Measurements from ENCODE around the gene DPP6. TPM values are rescaled to one million over a fixed set of nuclear protein-coding genes. Genes with fewer than 3 reads are reported as not detected.

The DPP6 gene
- total RNA-seq, 1 donor from 2014 or later, result not detected

DNA sequence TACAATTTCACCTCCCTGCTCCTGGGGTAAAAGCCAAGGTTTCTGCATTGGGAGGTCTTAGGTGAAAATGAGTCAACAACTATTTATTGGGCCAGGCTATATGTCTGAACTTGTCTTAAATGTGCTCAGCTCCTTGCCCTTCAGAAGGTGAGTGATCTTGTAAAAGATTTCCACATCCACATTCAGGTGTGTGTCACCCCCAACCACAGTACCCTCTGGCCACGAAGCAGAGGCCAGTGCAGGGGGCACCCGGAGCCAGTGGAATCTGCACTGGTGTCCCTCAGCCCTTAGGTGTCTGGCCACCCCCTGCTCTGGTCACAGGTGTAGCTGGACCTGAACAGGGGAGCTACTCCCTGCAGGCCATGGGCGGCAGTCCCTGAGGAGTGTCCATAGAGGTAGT, 752.3 kb downstream of the DPP6 start:
- DNase-seq (ENCODE audit: low read depth in 2 of 2), result no peak

DNA sequence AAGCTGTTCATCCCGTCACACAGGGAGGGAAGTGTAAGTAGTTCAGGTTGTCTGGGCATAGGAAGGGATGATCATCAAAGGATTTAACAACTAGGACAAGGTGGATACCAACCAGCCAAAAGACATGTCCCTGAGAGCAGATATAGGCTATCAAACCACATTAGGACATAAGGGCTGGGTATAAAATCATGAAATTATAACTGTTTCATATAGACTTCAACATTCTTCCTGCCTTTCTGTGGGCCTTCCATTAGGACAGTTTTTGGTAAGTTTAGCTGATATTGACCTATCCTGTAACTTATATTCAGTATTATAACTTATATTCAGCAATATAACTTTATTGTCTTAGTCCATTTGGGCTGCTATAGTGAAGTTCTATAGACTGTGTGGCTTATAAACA, 759.8 kb downstream of the DPP6 start:
- no peak for DNase-seq (ENCODE audit: low read depth in 2 of 2)

DNA sequence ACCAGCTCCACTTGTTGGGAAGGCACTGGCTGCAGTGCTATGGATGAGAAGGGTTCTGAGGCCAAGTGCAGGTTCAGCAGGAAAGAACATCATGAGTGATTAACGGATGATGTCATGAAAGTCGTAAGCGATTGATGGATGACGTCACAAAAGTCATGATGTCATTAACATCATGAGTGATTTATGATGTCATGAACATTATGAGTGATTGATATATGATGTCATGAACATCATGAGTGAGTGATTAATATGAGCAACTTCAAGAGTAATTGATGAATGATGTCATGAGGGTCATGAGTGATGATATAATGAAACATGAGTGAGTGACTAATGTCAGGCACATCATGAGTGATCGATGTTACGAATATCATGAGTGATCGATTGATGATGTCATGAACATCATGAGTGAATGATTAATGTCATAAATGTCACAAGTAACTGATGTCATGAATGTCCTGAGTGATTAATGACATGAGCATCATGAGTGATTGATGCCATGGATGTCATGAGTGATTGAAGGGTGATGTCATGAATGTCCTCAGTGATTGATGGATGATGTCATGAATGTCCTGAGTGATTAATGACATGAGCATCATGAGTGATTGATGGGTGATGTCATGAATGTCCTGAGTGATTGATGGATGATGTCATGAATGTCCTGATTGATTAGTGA, 765.2 kb downstream of the DPP6 start:
- no peak for DNase-seq (ENCODE audit: low read depth in 2 of 2)

DNA sequence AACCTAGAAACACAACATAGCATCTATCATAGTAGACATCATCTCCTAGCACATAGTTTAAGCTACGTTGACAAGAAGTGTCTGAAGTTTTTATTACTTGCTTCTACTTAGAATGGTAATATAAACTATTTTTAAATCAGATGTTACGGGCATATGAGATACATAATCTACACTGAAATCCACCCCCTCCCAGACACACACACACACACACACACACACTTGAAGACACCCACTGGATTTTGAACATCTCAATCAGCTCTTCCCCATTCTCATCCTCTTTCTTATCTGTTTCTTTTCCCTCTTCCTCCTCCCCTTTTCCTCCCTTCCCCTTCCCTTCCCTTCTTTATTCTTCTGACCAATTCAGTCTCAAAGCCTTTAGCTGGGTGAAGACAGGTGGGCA, 774.8 kb downstream of the DPP6 start:
- DNase-seq (ENCODE audit: low read depth in 2 of 2), result no peak

DNA sequence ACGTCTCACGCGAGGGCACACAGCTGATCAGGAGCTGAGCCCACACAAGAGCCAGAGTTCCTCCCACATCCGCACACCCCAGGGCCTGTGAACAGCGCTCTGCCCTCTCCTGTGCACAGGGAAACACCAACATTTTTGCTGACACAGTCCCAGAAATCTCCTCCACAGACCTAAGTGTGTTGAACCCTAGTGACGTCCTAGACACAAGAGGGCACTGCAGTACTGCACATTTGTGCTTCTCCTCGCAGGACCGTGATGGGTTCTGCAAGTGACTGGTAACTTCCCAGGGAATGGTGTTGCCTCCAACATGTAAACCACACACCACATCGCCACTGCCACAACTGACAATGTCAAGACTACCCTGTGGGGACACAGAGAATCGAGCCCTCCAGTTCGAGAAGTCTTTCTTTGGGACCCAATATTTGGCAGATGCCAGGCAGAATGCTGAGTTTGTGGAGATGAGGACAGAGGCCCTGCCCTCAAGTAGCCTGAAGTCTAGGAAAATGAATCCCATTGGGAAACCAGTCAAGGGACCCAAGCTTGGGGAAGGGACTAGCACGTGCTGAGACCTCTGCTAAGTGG, 780.5 kb downstream of the DPP6 start:
- DNase-seq (ENCODE audit: low read depth in 2 of 2), result no peak

DNA sequence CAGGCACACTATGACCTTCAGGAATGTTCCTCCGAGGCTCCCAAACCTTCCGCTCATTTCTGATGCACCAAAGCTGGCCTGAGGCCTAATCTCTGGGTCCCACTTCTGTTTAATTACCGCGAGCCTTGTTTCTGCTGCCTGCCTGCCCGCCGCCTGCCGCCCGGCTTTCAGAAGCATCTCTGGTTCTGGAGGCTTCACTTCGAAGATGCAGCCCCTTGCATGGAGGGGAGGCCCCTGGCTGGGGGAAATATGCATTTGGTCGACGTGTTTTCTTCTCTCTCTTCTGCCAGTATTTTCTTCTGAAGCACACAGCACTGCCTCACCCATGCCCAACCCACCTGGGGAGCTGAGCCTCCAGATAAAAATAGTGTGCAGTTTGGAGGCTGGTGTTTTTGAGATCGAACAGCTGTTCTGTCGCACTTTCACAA, 783.8 kb downstream of the DPP6 start:
- DNase-seq (ENCODE audit: low read depth in 2 of 2), result no peak

DNA sequence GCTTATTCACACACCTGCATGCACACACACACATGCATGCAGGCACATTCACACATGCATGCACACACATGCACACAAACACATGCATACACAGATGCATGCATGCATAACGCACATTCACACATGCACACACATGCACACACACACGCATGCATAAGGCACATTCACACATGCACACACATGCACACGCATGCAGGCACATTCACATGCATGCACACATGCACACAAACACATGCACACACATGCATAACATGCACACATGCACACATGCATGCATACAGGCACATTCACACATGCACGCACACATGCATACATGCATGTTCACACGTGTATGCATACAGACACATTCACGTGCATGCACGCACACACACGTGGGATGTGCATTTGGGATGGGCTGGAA, 784.9 kb downstream of the DPP6 start:
- no peak for DNase-seq (ENCODE audit: low read depth in 2 of 2)

DNA sequence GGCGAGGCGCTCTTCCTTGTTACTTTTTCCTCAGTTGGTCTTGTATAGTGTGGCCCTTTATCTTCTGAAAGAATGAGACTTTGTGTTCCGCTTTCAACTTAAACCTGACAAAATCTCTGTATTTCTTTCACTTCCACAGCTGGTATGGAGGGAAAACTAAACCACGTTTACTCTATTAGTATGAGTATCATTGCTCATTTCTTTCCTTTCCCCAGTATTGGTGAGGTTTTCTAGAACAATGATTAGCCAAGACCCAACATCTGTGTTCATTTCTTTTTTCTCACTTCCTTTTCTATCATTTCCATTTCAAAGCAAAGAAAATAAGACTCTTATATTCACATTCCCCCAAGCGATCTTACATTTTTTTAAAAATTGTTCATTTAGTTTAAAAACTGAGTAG, 785.4 kb downstream of the DPP6 start:
- DNase-seq (ENCODE audit: low read depth in 2 of 2), result no peak

DNA sequence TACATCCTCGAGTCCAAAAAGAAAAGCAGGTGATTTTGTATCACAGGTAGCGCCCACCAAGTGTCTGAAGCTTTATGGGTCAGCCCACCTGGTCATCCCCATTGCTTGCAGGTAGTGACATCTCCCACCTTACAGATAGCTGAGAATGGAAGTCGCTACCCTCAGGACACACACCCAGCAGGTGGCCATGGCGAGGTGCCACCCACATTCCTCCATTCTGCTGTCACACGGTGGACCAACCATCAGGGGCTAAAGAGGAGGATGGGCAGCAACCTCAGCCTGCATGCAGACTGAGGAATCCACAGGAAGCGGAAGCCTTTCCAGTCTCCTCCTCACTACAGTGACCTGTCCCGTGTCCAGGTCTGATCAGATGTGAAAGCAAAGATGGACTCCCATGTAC, 787.9 kb downstream of the DPP6 start:
- no peak for DNase-seq (ENCODE audit: low read depth in 2 of 2)

DNA sequence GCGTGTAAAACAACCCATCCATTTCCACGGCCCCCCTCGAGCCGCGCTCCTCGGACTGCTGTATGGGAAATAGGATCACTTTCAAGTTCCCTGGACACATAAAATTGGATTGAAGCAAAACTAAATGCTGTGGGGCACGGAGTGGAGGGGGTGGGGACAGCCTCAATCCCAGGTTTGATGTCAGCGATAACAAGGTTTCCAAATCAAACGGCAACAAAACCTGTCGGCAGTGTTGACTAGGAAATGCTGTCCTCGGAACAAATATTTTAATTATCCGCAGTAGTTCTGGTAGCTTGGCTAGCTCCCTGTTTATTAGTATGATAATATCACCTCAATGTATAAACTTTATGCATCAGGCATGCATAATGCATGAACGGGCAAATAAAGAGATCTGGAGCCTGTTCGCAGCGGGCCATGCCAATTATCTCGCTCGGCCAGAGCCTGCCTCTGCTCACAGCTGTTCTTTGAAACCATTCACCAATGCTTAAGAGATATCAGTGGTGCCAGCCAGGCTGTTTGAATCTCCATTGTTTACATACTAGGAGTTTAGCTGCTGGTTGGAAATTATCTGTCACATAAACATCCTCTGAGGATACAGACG, 789.6 kb downstream of the DPP6 start:
- no peak for DNase-seq (ENCODE audit: low read depth in 2 of 2)

DNA sequence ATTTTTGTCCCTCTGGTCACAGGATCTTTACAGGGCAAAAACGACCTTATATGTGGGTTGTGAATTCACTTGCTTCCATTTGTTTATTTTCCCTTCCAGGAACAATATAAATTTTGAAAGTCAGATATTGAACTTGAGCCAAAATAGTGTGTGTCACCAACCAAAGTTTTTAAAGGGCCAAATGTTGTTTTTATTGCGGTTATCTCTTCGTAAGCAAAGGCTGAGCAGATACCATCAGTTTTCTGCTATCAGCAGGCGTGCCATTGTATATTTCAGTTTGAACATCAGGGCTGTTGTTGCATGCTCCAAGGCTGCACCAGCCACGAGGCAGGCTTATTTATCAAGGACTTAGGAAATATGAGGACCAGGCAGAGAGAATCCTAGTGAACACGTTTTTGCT, 790.4 kb downstream of the DPP6 start:
- no peak for DNase-seq (ENCODE audit: low read depth in 2 of 2)

DNA sequence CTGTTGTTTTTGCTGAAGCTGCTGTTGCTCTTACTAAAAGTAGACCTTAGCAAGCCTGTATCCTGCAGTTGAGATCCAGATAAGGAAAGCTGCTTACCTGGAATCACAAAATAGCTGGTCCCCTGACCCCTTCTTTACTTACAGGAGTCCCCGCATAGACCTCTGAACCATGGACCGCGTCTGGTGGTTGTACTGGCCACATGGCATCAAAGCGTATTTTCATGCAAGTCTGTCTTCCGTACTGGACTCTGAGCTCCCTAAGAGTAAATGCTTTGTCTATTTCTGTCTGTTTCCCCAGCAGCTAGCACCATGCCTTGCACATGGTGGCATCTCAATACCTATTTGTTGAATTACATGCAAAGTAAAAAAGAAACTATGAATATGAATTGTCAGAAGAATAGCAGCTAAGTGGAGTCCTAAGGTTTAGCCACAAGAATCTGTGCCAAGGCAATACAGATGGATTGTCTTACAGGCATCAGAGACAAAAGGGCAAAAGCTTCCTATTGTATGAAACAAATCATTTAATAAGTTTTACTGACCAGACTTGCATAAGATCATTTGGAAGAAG, 791.6 kb downstream of the DPP6 start:
- no peak for DNase-seq (ENCODE audit: low read depth in 2 of 2)

DNA sequence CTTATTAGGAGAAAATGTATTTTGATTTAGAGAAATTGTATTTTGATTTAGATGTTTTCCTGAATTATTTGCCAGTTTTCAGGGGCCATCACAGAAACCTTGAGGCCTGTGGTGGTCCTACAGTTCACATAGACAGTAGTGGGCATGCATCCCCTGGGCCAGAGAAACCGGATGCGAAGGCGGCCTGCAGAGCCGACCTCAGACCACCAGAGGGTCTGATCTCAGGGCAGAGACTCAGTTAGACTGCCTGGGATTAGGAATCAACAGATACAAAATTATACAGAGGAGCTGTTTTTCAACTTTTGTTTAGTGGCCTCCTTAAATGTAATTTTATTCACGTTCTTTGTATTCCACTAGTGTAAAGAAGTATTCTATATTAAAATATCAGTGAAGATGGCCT, 792.3 kb downstream of the DPP6 start:
- no peak for DNase-seq (ENCODE audit: low read depth in 2 of 2)

DNA sequence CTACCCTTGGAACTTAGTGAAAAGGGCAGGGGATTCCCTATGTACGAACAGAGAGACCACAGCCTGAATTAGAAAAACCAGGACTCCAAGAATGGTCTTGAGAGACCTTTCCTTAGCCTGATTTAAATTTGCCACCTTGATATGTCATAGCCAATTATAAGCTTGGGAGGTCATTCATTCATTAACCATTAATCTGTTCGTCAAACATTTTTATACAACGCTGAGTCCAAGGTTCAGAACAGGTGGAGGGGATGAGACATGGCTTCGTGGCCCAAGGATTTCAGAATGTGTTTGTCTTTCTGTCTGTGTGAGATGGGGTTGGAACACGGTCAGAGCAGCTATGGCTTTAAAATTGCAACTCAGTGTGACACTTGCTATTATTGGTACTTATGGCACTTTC, 792.8 kb downstream of the DPP6 start:
- no peak for DNase-seq (ENCODE audit: low read depth in 2 of 2)

DNA sequence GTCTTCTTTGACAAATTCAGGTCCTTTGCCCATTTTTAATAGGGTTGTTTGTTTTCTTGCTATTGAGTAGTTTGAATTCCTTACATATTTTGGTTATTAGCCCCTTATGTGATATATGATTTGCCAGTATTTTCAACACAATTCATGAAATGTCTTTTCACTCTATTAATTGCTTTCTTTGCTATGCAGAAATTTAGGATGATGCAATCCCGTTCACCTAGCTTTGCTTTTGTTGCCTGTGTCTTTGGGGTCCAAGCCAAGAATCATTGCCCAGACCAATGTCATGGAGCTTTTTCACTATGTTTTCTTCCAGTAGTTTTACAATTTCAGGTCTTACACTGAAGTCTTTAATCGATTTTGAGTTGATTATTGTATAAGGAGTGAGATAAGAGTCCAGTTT, 796.3 kb downstream of the DPP6 start:
- no peak for DNase-seq (ENCODE audit: low read depth in 2 of 2)

DNA sequence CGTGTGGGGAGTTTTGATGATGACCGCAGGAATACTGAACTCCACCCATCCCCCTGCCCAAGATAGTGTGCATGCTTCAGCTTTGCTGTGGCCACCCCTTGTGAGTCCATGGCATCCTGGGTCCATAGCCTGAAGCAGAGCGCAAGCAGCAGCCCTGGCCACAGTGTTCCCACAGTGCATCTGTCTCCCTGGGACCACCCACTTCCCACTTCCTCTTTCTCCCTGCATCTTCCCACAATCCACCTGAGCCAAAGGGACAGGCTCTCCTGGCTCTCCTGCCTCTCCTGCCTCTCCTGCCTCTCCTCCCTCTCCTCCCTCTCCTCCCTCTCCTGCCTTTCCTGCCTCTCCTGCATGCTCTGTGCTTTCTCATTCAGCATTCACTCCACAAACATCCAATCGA, 800.0 kb downstream of the DPP6 start:
- DNase-seq (ENCODE audit: low read depth in 2 of 2), result no peak

DNA sequence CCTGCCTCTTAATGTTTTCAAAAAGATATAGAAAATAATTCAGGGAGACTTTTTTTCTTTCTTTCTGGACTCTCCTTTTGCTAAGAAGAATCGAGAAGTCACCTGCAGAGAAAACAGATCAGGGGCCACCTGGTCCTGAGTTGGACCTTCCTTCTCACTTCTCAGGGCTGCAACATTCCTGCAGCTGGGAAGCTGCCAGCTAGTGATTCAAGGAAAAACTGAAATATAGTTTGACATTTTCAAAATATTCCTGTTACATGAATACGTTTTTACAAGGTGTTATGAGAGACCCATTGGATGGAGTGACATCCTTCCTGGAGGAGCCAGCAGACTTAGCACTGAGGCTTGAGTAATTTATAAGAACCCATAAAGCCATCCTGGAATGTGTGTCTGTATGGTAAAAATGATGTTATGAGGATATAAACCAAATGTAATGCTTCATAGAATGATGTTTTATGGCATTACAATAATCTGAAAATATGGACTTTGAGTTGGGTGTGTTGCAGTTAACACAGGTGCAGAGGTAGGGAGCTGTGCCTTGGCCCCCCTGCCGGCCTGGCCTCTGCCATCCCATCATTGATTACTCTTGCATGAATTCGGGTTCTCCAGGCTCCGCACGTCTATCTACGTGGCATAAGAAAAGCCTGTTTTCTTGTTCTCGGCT, 801.0 kb downstream of the DPP6 start:
- no peak for DNase-seq (ENCODE audit: low read depth in 2 of 2)

DNA sequence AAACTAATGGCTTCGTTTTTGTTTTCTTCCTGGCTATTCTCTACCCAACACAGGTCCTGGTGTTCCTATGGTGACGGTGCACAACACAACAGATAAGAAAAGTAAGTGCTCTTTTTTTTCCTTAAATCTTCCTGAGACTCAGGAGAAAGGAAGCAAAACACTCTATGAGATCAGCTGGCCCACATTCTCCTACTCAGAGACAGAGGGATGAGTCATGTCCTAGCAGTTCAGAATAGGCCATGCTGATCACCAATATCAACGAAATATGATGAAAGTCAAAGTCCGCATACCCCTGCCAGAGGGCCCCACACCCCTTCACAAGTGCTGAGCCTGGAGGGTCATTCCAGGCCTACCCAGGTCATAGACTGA, 801.5 kb downstream of the DPP6 start:
- peak in 1 of 2 donors; percentile 2 for DNase-seq (ENCODE audit: low read depth in 2 of 2)

DNA sequence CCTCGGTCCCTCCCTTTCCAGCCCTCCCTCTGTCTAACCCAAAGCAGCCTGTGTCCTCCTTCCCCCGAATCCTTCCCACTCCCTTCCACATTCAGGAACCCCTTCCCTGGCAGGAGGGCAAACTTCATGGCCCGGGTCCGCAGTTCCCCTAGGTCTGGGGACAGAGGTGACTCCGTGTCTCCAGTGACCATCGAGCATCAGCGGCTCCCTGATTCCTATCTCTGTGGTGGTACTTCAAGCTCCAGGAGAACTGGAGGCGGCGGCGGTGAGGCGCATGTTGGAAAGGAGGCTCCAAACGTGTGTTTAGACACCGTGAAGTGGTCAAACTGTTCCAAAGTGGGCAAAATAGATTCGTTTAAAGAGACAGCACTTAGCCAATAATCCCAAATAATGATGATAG, 802.6 kb downstream of the DPP6 start:
- DNase-seq (ENCODE audit: low read depth in 2 of 2), result no peak

DNA sequence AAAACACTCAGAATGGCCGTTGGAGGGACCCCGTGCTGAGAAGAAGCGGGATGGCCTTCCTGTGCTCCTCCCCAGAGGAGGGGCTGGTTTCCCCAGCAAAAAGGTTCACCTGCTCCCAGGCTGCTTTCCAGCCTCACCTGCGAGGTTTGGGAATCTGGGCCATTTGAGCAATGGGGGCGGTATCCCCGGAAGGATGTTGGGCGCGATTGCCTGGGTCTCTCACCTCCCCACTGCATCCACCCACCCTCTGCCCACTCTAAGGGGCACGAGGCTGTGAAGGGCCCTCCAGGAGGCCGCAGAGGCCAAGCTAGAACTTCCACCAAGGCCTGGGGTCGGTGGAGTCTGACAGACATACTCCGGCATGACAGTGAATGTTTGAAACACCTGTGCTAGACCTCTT, 803.2 kb downstream of the DPP6 start:
- DNase-seq (ENCODE audit: low read depth in 2 of 2), result no peak

DNA sequence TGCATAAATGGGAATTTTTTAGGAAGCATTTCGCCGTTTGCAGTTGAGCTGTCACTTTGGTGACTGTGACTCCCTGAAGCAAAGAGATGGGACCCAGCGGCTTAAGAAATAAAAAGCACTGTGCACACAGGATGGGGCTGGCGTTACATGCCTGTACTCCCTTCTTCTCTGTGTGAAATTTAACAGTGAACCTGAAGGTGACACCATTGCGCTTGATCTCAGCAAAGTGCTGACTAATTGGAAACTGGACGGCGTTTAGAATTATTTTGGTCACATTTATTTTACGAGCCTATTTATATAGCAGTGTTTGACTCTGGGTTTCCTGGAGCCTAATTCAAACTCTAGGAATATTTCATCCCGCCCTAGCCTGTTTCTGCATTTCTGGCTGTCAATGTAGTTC, 804.5 kb downstream of the DPP6 start:
- DNase-seq (ENCODE audit: low read depth in 2 of 2), result no peak

DNA sequence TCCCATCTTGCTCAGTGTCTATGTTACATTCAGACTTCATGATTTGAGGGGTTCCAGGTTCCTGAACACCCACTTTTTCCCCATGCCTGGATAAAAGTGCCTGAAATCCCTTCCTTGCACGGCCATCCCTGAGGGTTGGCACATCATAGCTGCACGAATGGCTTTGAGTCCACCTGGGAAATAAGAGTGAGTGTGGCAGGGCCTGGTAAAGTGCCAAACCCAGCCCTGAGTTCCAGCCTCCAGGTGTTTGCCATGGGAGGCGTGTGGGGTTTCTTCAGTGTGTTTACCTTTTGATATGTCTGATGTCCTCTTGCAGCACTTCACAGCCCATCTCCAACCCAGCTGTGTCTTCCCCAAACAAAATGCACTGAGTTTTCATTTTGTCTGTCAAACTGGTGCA, 805.0 kb downstream of the DPP6 start:
- no peak for DNase-seq (ENCODE audit: low read depth in 2 of 2)

All from lung microvascular endothelial cell (primary cell).